ENCODE measurements around the gene KCNC4.

The KCNC4 gene

DNA sequence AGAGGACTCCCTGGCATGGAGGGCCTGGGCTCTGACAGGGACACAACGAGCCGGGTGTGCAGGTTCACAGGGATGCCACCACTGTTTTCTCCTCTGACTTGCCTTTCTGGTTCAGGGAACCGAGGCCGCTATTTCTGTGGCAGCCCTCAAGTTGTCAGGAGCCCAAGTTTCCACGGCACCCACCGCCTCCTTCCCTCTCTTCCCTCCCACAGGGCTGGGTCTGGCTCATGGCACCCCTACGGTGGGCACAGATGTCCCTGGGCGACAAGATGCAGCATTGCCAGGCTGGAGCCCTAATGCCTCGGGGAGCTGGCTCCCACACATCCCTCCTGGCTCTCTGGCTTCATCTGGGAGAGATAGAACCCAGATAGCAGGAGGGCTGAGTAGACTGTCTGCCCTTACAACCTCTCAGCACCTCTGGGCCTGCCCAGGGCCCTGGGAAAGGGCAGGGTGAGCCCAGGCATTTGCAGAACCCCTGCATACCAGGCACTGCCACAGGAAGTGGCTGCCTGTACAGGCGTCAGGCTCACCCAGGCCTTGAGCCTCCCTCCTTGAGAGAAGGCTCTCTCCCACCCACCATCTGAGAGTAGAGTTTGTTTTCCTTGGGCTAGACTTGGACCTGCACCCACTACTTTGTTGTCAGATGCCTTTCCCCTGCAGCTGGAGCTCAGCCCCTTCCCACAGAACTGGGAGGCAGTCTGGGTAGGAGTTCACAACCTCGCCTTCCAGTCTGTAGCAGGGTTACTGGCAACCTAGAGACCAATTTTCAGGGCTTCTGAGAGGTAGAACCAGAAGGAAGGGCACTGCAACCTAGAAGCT is 20.5 kb downstream of the KCNC4 start:
- DNase-seq (ENCODE audit: low read depth) = no peak

DNA sequence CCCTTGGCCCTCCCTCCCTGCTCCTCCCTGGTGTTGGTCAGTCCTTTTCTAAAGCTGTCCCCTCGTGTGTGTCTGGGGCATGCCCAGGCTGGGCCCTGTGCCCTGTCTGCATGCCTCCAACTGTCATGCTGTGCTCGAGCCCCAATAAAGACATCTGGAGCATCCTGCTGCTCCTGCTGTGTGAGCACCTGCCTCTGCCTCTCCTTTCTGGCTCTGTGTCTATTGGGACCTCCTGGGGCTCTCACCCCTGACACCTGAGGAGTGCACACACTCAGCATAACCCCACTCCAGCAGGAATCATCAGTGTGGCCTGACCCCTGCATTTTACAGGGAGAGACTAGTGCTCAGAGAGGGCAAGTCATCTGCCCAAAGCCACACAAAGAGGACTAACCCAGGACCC is 23.7 kb downstream of the KCNC4 start:
- DNase-seq (ENCODE audit: low read depth) = no peak

DNA sequence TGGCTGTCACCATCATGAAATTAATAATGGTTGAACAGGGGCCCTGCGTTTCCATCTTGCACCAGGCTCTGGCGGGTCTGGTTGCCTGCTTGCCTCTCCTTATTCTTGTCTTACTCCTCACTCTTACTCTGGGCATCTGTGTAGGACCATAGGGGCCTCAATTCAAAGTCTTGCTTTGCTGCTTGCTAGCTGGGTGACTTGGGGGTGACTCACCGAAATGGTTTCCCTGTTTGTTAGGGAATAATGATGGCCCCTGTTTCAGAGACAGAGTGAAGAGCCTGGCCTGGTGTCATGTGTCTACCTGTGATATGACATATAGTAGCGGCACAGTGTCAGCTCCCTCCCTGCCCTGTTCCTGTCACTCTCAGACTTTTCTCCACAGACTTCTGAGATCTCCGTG is 24.6 kb downstream of the KCNC4 start:
- DNase-seq (ENCODE audit: low read depth) = peak; percentile 72

DNA sequence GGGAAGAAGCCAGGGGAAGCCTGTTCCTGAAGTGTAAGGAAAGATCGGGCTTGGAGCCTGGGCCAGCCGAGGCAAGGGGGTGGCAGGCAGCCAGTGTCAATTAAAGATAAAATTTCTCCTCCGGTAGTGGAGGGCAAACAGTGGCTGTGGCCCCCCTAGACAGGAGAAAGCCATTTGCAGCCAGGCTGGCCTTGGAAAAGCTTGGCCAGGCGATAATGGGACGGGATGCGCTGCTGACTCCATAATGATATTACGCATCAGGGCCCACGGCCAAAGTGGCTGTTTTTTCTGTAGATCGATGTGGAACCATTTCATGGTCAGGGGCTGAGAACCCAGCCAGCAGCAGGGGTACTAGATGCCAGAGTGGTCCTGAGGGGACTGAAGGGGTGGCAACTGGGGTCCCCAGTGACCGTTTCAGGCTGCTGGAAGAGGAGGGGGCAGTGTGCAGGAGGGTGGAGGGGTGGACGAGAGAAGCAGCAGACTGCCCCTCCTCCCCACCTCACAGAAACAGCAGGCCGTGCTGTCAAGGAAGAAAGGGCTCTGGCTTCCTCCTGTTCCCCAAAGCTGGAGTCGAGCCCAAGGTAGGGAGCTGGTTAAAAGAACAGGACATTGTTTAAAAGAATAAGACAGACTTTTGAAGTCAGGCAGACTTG is 25.2 kb downstream of the KCNC4 start:
- DNase-seq (ENCODE audit: low read depth) = no peak

DNA sequence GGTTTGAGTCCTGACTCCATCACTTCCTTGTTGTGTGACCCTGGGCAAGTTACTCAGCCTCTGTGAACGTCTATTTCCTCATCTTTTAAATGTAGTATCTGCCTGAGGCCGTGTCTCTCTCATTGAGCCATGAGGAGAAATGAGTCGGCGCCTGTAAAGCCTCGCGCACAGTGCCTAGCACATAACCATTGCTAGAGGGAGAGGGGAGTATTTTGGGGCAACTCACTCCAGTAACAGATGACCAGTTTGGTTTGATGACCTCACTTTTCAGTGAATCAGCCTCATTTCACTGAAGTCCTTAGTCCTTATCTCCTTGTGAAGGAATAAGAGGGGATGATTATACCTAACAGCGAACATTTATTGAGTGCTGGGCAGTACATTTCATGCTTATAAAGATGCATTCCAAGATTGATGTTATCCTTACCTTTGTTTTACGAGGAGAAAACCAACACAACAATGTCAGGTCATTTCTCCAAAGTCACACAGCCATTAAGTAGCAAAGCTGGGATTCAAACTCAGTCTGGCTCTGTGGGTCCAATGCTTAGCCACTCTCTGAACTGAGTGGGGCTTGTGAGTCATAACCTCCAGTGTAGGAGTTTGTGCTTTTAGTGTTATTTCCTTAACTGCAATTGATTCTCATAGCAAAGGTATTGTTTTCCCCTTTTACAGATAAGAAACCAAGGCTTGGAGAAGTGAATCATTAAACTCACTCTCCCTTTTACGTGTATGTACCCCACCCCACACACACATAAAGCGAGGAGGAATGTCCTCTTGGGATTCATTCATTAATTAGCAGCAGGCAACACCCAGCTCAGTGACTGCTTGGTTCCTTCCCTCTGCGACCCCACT is 25.9 kb downstream of the KCNC4 start:
- peak; percentile 98 for DNase-seq (ENCODE audit: low read depth)

DNA sequence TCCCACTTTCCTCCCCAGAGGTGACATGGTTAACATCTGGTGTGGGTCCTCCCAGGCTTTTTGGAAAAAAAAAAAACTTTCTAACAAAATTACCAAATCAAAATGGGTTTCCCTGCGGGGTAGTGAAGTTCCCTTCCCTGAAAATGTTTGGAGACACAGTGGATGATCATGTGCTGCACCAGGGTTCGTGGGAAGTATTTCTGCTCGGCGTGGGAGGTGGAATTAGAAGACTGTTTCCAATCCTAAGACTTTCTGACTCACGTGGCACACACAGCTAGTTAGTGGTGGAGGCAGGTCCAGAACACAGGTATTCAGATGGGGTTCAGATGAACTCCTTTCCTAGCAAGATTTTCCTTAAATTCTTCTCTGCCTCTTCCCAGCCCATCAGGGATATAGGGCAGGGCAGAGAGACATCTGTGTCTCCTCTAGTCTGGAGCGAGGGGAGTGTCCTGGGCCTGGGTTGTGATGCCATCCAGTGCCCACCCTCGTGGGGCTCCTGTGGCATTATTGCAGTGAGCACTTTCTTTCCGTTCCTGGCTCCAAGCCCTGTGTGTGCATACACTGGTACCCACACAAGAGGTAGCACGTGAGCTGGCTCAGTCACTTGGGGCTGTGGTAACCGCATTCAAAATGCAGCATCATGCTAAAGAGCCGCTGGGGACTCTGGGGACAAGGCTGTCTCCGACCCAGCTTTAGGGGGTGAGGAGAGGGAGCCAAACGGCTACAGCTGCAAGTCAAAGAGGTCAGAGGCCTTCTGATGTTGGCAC is 27.5 kb downstream of the KCNC4 start:
- DNase-seq (ENCODE audit: low read depth) = no peak

DNA sequence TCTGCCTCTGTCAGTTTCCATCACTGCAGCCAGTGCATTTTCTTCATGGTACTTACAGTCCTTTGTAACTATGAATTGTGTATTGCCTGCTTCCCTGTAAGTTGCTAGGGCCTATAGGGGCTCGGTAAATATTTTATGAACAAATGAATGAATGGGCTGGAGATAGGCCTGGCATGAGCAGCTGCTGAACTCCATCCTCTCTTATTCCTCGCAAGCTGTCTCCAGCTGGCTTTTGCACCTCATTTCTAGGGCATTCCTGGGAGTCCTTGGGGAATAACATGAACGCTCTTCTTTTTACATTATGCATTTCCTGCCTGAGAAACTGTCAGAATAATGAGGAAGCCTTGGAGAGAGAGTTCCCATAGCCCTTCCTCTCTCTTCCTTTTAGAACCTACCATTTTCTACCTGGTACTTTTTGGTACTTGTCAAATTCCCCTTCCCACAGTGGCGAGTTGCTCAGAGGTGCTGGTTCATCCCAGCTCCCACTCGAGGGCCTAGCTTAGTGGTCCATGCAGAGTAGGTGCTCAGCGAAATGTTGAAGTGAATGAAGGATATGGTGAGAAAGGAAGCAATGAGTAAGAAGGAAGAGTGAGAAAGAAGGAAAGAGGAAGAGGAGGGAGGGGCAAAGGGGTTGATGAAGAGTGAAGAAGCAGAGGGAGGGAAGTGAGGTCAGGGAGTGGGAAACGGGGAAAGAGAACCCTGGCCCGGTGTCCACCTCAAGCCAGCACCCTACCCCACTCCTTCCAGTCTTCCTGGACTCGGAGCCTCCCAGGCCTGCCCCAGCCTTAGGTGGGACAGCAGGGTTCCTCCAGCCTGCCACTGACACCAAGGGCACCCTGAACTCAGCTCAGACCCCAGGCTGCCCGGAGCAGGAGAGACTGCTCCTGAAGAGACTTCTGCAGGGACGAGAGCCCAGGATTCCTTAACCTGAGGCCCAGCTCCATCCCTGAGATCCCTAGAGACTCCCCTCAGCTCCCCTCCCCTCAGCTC is 29.6 kb downstream of the KCNC4 start:
- no peak for DNase-seq (ENCODE audit: low read depth)

DNA sequence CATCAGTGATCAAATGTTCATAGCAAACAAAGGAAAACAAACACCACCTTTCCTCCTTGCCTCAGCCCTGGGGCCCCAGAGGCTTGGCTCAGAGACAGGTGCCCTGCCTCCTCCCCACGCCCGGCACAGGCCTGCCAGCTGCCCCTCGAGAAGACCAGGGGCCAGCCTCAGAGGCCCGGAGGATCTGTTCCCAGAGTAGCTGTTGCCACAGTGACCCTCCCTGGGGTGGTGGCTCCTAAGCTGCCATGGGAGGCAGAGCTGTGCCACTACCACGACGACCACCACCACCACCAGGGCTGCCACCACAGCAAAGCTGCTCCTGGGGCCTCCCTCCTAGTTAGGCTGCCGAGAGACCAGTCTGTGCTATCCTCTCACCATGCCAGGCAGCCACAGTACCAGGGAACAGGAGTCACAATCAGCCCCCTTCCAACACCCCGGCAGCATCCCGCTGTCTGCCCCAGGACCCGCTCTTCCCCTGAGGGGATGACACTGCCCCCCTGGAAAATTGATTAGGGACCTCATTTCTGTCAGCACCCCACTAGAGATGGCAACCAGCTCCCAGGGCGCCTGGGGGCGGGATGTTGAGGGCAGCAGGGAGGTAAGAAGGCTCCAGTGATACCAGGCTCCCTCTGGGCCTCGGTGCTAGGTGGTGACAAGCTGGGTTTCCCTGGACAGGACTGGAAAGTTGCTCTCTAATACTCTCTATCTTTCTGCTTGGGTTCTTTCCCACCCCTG is 30.5 kb downstream of the KCNC4 start:
- DNase-seq (ENCODE audit: low read depth) = no peak

DNA sequence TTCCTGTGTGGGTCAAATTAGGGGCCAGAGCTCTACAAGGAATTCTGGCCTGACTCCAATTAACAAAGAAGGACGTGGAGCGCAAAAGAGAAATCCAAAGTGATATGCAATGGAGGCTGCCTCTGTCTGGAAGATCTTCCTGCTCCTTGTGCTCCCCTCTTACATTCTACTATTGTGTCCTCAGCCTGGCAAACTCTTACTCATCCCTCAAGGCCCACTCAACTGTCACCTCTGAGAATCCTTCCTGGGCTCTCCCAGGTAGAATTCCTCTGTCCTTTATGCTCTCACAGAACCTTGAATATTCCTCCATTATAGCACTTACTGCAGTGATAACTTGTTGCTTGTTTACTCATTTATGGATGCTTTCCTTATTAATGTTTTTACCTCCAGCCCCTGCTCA is 31.4 kb downstream of the KCNC4 start:
- DNase-seq (ENCODE audit: low read depth) = no peak

DNA sequence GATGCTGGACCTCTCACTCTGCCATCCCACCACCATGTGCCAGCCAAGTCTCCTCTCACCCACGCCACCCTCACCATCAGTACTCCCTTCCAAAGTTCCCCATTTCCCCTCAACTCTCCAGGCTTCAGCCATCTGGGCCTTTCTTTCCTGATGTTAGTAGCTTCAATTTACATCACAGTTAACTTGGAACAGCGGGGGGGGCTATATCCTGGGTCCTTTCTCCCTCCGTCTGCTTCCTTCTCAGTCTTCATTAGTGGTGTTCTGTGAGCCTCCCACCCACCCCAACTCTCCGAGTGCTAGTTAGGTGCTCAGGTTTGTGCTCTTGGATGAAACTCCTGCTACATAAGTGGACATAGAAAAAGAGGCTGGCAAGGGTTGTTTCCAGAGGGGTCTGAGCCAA is 31.9 kb downstream of the KCNC4 start:
- DNase-seq (ENCODE audit: low read depth) = no peak

DNA sequence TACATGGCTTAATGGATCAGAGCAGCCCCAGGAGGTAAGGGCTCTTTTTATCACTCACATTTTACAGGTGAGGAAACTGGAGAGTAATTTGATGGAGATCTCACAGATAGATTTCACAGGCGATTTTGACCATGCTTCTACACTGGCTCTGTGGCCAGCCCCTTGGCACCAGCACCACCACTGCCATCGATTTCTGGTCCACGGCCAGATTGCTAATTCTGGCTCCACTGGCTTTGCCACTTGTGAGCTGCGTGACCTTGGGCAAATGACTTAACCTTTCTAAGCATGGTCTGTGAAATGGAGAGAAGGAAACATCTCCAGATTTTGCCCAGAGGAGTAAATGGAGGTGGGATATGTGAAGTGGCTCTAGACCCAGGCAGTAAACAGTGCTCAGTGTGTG is 32.6 kb downstream of the KCNC4 start:
- DNase-seq (ENCODE audit: low read depth) = no peak

DNA sequence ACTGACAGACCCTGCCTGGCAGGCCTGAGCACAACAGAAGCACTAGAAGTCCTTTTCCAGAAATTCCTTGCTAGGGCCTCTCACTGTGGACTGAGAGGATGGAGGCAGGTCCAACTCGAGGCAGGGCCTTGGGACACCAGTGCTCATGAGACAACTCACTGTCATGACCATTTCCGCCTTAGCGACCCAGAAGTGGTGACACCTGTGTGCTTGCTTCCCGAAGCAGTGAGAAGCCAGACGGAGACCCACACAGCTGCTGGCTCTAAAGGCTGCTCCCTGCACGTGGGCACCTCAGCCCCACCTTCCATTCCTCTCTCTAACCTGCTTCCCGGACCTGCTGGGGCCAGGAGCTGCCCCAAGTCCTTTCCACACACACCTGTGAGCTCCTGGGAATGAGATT is 33.0 kb downstream of the KCNC4 start:
- DNase-seq (ENCODE audit: low read depth) = no peak

DNA sequence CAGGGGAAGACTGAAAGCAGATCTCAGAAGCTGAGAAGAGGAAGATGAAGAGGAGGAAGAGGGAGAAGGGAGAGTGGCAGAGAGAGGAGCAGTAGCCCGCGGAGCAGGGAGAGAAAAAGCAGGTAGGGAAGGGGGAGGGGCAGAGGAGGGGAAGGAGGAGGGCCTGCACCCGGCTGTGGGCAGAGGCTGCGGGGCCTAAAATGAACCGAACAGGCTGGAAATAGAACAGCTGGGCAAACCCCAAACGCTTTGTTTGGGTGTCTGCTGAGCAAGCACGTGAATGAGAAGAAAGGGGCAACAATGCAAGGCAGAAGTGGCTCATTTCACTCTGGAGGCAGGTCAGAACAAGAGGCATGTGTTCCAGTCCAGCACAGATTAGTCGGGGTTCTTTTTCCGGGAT is 33.5 kb downstream of the KCNC4 start:
- DNase-seq (ENCODE audit: low read depth) = no peak

DNA sequence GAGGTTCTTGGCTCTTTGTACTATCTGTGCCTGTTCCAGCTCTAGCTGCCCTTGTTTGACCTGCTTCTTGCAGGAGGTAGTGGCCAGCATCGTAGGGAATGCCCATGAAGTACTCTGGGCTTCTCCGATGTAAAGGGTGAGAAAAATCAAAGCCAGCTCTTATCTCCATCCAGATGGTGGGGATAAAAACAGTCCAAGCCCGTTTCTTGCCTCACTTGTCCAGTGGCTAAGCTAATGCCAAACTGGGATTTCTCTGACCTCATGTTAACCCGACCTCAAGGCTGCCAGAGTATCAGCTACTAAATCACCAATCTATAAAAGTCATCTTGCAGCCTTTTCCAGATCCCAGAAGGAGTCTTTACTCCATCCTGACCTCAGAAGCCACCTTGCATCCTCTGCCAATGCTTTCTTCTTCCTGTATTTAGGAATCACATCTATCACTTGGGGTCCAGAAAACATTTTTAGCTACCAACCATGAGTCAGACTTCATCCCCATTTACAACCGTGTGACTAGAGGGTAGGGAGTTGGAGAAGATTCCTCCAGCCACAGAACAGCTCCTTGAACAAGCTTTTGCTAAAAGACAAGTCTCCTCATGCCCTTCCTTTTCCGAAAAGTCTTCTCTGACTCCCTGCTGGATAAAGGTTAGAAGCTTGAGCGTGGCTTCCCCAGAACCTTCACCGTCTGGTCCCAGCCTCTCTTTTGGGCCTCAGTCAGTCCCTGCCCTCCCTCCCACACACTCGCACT is 35.9 kb downstream of the KCNC4 start:
- DNase-seq (ENCODE audit: low read depth) = peak; percentile 5

DNA sequence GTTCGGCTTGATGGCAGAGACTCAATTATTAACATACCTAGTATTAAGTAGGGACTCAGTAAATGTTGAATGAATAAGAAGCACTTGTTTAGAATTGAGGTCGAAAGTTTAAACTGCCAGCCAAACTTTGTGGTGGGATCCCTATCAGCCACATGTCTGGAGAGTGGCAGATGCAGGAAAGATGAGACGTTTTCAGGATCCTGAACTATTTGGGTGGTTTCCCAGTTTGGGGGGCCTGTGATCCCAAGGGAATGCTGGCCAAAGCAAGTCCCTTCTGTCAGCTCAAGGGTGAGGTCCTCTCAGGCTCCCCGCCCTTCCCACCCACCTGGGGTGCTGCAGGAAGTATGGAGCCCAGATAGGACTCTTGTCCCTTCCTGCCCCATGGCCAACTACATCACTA is 38.6 kb downstream of the KCNC4 start:
- no peak for DNase-seq (ENCODE audit: low read depth)

DNA sequence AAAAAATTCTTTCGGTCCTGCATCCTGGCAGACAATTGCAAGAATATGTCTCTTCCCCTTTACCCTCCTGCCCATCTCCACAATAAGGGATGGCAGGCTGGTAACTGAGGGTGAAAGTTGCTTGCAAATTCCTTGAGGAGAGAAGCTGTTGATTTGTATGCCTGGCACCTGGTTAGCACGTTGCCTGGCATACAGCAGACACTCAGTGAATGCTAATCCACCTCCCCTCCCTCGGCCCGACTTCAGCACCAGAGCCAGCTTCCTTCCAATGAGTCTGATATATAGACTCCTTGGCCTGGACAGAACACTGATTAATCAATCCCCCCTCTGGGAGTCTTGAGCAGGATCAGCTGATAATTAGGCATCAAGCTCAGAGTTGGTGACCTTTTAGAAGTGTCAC is 39.1 kb downstream of the KCNC4 start:
- no peak for DNase-seq (ENCODE audit: low read depth)

DNA sequence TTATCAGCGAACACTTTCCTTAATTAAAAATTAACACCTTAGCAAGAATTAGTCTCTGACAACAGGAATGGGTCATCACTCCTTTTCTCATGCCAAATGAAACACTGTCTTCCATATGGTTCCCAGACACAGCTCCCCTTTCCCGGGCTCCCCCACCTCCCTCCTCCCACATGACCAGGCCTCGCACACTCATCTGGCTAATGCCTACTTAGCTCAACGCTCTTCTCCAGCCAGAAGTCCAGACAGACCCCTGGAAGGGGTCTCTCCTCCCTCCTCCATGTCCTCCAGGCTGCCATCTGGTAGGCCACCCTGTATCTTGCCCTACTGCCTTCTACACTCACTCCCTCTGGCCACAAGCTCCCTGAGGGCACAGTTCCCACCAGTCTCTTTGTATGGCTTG is 39.9 kb downstream of the KCNC4 start:
- DNase-seq (ENCODE audit: low read depth) = no peak

DNA sequence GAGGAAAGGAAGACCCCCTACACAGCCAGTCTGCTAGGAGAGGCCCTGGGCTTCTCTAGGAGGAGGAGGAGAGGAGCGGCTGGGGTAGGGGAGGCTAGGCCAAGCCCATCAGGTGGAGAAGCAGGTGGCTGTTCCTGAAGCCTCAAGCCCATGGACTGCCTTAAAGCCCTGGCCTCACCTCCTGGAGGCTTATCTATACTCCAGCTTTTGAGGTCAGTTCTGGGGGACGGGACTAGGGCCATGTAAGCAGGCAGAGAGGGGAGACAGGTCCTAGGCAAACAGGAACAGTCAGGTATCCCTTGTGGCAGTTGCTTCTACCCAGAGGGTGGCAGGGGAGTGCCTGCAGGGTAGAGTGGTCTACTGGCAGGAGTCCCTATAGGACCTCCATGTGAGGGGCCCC is 40.6 kb downstream of the KCNC4 start:
- no peak for DNase-seq (ENCODE audit: low read depth)

DNA sequence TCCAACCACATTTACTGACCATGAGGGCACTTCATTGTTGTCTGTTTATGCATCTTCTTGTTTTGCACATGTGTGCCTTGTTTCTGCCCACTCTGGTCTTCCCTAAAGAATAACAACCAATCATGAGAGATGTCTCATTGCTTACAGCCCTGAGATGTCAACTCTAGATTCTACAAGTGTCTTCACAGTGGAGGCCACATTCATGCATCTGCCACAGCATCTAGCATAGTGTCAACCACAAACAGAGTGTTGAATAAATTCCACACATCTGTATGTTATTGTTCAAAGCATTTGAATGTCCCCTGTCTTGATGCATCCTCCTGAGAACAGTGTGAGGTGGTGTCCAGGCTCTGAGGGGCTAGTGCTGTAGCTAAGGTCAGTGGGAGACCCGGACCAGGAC is 43.1 kb downstream of the KCNC4 start:
- DNase-seq (ENCODE audit: low read depth) = no peak
